WTC11 (cell line): Measurements from ENCODE around the gene LDLRAD3. TPM values are rescaled to one million over a fixed set of nuclear protein-coding genes. Genes with fewer than 3 reads are reported as not detected.
A peak's percentile ranks its signal among the peaks of the same experiment; 100 is the strongest.

ENCODE experiments used
- ATAC-seq: fragments of 200-7000 bp; cut with Tn5 transposase; 2 replicates; pipeline ENCODE4 v1.10.0; 2021; ENCODE audit warnings: mild to moderate bottlenecking, moderate library complexity
- CTCF ChIA-PET: fragments of 300-600 bp; sonication (Branson Sonifier 250); formaldehyde crosslinking; loops from one replicate; lab custom pipeline; 2021; ENCODE audit warnings: antibody characterized with exemption; lab: Charles Lee
- POLR2A ChIA-PET: fragments of 350-600 bp; sonication (Branson Sonifier 250); formaldehyde crosslinking; loops from one replicate; lab custom pipeline; 2021; ENCODE audit warnings: antibody characterized with exemption; lab: Charles Lee
- DNase-seq: peaks from one replicate; pipeline ENCODE4 v3.0.0; 2021; ENCODE audit warnings: low spot score
- H3K27ac Mint-ChIP-seq: 2 replicates; pipeline ENCODE4 v1.8.0; 2021; ENCODE audit warnings: mixed read lengths
- H3K27me3 Mint-ChIP-seq: 2 replicates; pipeline ENCODE4 v1.8.0; 2021; ENCODE audit warnings: low read depth, mild to moderate bottlenecking, moderate library complexity, mixed read lengths
- H3K36me3 Mint-ChIP-seq: 2 replicates; pipeline ENCODE4 v1.8.0; 2021; ENCODE audit warnings: mixed read lengths
- H3K4me1 Mint-ChIP-seq: 2 replicates; pipeline ENCODE4 v1.8.0; 2022; ENCODE audit warnings: mixed read lengths
- H3K4me3 Mint-ChIP-seq: 2 replicates; pipeline ENCODE4 v1.8.0; 2021; ENCODE audit warnings: mild to moderate bottlenecking, moderate library complexity, mixed read lengths
- H3K9me3 Mint-ChIP-seq: 2 replicates; pipeline ENCODE4 v1.8.0; 2021; ENCODE audit warnings: mixed read lengths
- ESRRA ChIP-seq: sonication (generic); formaldehyde crosslinking; IDR thresholded peaks from 2 replicates; pipeline ENCODE4 v1.8.1; 2022; ENCODE audit warnings: mild to moderate bottlenecking, missing genetic modification reagents, borderline replicate concordance
- FOXK1 ChIP-seq: sonication (generic); formaldehyde crosslinking; IDR thresholded peaks from 2 replicates; pipeline ENCODE4 v1.8.0; 2022; ENCODE audit warnings: mild to moderate bottlenecking, moderate library complexity, missing genetic modification reagents
- HMGA2 ChIP-seq: fragments of 250-450 bp; sonication (Bioruptor Pico); IDR thresholded peaks from 2 replicates; pipeline ENCODE4 v1.4.0; 2021; ENCODE audit warnings: mild to moderate bottlenecking, moderate library complexity
- JUN ChIP-seq: sonication (generic); formaldehyde crosslinking; IDR thresholded peaks from 2 replicates; pipeline ENCODE4 v1.8.0; 2023; ENCODE audit warnings: mild to moderate bottlenecking, missing genetic modification reagents
- NFATC4 ChIP-seq: fragments of 250-450 bp; sonication (Bioruptor Pico); IDR thresholded peaks from 2 replicates; pipeline ENCODE4 v1.9.0; 2021; ENCODE audit warnings: mild to moderate bottlenecking
- NFE2L1 ChIP-seq: sonication (generic); formaldehyde crosslinking; IDR thresholded peaks from 2 replicates; pipeline ENCODE4 v1.8.1; 2023; ENCODE audit warnings: missing genetic modification reagents
- NFYB ChIP-seq: sonication (generic); formaldehyde crosslinking; conservative IDR thresholded peaks from 2 replicates; pipeline ENCODE4 v1.8.0; 2022; ENCODE audit warnings: low read depth, missing genetic modification reagents
- RELA ChIP-seq: sonication (generic); formaldehyde crosslinking; IDR thresholded peaks from 2 replicates; pipeline ENCODE4 v1.8.1; 2022; ENCODE audit warnings: missing genetic modification reagents, mild to moderate bottlenecking, borderline replicate concordance
- SOX15 ChIP-seq: fragments of 250-450 bp; sonication (Bioruptor Pico); IDR thresholded peaks from 2 replicates; pipeline ENCODE4 v1.9.0; 2021; ENCODE audit warnings: mild to moderate bottlenecking
- TEAD4 ChIP-seq: sonication (generic); formaldehyde crosslinking; IDR thresholded peaks from 2 replicates; pipeline ENCODE4 v1.8.0; 2022; ENCODE audit warnings: mild to moderate bottlenecking, missing genetic modification reagents
- ZNF121 ChIP-seq: sonication (generic); formaldehyde crosslinking; IDR thresholded peaks from 2 replicates; pipeline ENCODE4 v1.8.0; 2023; ENCODE audit warnings: missing genetic modification reagents
- ZNF396 ChIP-seq: fragments of 250-450 bp; sonication (Bioruptor Pico); IDR thresholded peaks from 2 replicates; pipeline ENCODE4 v1.8.0; 2021; ENCODE audit warnings: mild to moderate bottlenecking, moderate library complexity, borderline replicate concordance
- total RNA-seq: library from RNA; stranded (reverse); gene quantifications from 3 replicates; pipeline ENCODE4 v1.2.3, GENCODE V29; 2021
- TF ChIP-seq, protein P1 (sequence below): sonication (generic); formaldehyde crosslinking; conservative IDR thresholded peaks from 2 replicates; pipeline ENCODE4 v1.8.1; 2022; ENCODE audit warnings: mild to moderate bottlenecking, missing genetic modification reagents
- TF ChIP-seq, protein P2 (sequence below): sonication (generic); formaldehyde crosslinking; IDR thresholded peaks from 2 replicates; pipeline ENCODE4 v1.8.0; 2022; ENCODE audit warnings: mild to moderate bottlenecking, missing genetic modification reagents
- TF ChIP-seq, protein P3 (sequence below): fragments of 250-450 bp; sonication (Bioruptor Pico); IDR thresholded peaks from 2 replicates; pipeline ENCODE4 v2.1.2; 2022; ENCODE audit warnings: mild to moderate bottlenecking, moderate library complexity
- TF ChIP-seq, protein P4 (sequence below): sonication (generic); formaldehyde crosslinking; IDR thresholded peaks from 2 replicates; pipeline ENCODE4 v1.8.1; 2022; ENCODE audit warnings: missing genetic modification reagents, borderline replicate concordance
- TF ChIP-seq, protein P5 (sequence below): sonication (generic); formaldehyde crosslinking; IDR thresholded peaks from 2 replicates; pipeline ENCODE4 v1.8.1; 2023; ENCODE audit warnings: mild to moderate bottlenecking, missing genetic modification reagents, moderate library complexity
- TF ChIP-seq, protein P6 (sequence below): sonication (generic); formaldehyde crosslinking; IDR thresholded peaks from 2 replicates; pipeline ENCODE4 v1.8.1; 2023; ENCODE audit warnings: mild to moderate bottlenecking, missing genetic modification reagents, borderline replicate concordance

The LDLRAD3 gene
- total RNA-seq, 1 experiment from 2014 or later, result 14.5 TPM

DNA sequence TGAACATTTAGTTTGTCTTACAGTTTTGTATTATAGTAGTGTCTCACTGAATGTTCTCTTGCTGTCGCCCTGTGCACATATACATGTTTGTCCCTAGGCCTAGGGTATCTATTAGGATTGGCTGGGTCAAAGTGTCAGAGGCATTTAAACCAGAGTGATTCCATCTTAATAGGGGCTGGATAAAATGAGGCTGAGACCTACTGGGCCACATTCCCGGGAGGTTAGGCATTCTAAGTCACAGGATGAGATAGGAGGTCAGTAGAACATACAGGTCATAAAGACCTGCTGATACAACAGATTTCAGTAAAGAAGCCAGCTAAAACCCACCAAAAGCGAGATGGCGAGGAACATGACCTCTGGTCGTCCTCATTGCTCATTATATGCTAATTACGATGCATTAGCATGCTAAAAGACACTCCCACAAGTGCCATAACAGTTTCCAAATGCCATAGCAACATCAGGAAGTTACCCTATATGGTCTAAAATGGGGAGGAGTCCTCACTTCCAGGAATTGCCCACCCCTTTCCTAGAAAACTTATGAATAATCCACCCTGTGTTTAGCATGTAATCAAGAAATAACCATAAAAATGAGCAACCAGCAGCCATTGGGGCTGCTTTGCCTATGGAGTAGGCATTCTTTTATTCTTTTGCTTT is 82.6 kb downstream of the LDLRAD3 start (continued):
- TF ChIP-seq, protein P1, sequence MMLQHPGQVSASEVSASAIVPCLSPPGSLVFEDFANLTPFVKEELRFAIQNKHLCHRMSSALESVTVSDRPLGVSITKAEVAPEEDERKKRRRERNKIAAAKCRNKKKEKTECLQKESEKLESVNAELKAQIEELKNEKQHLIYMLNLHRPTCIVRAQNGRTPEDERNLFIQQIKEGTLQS (CRISPR knock-in tag), result no peak
- TF ChIP-seq FOXK1 (CRISPR knock-in tag), result no peak
- TF ChIP-seq ZNF396 (CRISPR knock-in tag), result no peak

DNA sequence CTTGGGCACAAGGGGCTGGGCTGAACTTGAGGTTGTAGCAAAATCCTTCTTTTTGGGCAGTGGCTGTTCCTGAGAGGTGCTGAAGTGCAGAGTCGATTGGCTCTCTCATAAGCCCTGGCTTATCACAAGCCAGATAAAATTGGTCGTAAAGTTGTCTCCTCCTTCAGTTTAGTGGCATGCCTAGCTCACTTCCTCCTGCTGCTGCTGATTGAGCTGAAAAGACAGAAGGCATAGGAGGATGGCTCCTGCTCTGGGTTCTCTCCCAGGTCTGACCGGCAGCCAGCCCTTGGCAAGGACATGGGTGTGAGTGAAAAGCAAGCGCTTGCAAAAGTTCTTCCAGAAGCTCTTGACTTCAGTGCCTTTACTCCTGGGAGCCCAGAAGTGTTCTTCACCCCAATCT is 83.9 kb downstream of the LDLRAD3 start:
- Mint-ChIP-seq H3K9me3 (peaks cover 8% of the 10 kb centered on the region), H3K4me3 (no peak overlapping the region), H3K4me1 (peaks cover 49% of the 10 kb centered on the region), H3K36me3 (peaks cover 10% of the 10 kb centered on the region), H3K27ac (no peak overlapping the region), H3K27me3 (no peaks in the 10 kb centered on the region)
- ChIA-PET POLR2A (no interaction called here), CTCF (interaction anchor here (1.6 kb wide), 1 partner anchor 206 kb away, joined by 6 read pairs; no protein-coding TSS in a partner anchor)
- TF ChIP-seq NFYB (CRISPR knock-in tag), result no peak
- no peak for ATAC-seq
- no peak for DNase-seq

DNA sequence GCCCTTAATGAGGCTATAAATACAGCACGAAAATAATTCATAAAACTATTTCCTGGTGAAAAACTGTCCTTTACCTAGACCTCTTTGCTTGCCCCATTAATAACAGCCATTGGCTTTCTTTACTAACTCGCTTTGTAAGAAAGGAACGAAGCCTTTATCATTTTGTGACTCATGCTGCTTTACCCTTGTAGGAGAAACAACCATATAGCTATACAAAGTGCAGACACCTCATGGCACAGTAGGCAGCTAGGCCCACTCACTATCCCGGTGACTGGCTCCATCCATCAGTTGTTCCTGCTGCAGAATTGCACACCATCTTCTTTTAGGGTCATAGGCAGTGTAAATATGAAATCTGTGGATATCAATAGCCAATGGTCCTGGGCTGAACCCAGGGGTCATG is 85.8 kb downstream of the LDLRAD3 start:
- H3K27ac Mint-ChIP-seq, result no peak overlapping the region
- ChIA-PET CTCF (interaction anchor here (3.2 kb wide), 1 partner anchor 208 kb away, joined by 18 read pairs; no protein-coding TSS in a partner anchor), POLR2A (no interaction called here)
- no peak overlapping the region for H3K4me3 Mint-ChIP-seq
- TF ChIP-seq, protein P2, sequence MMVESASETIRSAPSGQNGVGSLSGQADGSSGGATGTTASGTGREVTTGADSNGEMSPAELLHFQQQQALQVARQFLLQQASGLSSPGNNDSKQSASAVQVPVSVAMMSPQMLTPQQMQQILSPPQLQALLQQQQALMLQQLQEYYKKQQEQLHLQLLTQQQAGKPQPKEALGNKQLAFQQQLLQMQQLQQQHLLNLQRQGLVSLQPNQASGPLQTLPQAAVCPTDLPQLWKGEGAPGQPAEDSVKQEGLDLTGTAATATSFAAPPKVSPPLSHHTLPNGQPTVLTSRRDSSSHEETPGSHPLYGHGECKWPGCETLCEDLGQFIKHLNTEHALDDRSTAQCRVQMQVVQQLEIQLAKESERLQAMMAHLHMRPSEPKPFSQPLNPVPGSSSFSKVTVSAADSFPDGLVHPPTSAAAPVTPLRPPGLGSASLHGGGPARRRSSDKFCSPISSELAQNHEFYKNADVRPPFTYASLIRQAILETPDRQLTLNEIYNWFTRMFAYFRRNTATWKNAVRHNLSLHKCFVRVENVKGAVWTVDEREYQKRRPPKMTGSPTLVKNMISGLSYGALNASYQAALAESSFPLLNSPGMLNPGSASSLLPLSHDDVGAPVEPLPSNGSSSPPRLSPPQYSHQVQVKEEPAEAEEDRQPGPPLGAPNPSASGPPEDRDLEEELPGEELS, result no peak
- TF ChIP-seq HMGA2 (CRISPR knock-in tag), result no peak
- TF ChIP-seq, protein P3, sequence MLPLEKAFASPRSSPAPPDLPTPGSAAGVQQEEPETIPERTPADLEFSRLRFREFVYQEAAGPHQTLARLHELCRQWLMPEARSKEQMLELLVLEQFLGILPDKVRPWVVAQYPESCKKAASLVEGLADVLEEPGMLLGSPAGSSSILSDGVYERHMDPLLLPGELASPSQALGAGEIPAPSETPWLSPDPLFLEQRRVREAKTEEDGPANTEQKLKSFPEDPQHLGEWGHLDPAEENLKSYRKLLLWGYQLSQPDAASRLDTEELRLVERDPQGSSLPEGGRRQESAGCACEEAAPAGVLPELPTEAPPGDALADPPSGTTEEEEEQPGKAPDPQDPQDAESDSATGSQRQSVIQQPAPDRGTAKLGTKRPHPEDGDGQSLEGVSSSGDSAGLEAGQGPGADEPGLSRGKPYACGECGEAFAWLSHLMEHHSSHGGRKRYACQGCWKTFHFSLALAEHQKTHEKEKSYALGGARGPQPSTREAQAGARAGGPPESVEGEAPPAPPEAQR (CRISPR knock-in tag), result no peak
- TF ChIP-seq, protein P4, sequence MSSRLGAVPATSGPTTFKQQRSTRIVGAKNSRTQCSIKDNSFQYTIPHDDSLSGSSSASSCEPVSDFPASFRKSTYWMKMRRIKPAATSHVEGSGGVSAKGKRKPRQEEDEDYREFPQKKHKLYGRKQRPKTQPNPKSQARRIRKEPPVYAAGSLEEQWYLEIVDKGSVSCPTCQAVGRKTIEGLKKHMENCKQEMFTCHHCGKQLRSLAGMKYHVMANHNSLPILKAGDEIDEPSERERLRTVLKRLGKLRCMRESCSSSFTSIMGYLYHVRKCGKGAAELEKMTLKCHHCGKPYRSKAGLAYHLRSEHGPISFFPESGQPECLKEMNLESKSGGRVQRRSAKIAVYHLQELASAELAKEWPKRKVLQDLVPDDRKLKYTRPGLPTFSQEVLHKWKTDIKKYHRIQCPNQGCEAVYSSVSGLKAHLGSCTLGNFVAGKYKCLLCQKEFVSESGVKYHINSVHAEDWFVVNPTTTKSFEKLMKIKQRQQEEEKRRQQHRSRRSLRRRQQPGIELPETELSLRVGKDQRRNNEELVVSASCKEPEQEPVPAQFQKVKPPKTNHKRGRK, result no peak
- TF ChIP-seq ESRRA (CRISPR knock-in tag), result no peak
- no peak for TF ChIP-seq NFATC4 (CRISPR knock-in tag)
- no peak for TF ChIP-seq NFE2L1 (CRISPR knock-in tag)
- TF ChIP-seq TEAD4, result no peak
- peaks cover 48% of the 10 kb centered on the region for H3K4me1 Mint-ChIP-seq
- DNase-seq, result no peak
- no peak for ATAC-seq
- peaks cover 8% of the 10 kb centered on the region for H3K9me3 Mint-ChIP-seq
- peaks cover 10% of the 10 kb centered on the region for H3K36me3 Mint-ChIP-seq
- H3K27me3 Mint-ChIP-seq, result no peaks in the 10 kb centered on the region

DNA sequence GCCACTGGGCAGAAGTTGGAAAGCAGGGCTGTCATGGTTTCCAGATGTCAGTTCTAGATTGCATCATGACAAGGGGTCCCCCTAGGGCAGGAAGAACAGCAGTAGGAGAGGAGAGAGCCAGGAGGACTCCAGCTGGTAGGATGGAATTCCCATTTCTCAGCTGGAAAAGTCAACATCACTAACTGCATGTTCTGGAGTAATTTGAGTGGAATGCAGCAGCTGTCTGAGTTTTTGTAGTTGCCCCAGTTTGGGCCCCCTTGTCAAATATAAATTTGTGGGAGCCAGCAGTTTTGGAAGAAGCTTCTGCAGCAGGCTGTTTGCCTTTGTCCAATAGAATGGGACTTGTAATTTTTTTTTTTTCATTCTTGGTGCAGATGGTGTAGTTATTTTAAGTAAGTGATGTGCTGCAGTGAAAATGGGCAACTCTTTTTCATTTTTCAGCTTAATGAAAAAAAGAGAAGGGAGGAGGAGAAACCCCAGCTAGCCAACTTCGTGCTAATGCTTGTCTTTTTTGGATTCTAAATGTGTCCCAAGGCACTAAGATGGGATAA is 86.9 kb downstream of the LDLRAD3 start:
- H3K36me3 Mint-ChIP-seq, result peaks cover 10% of the 10 kb centered on the region
- H3K9me3 Mint-ChIP-seq, result peaks cover 8% of the 10 kb centered on the region
- CTCF ChIA-PET, result interaction anchor here (1.3 to 3.2 kb wide), 2 partner anchors 26 to 209 kb away, joined by 3 to 18 read pairs; no protein-coding TSS in a partner anchor
- peak overlapping the region; percentile 77; the same call in 1 of the 2 replicates for H3K27ac Mint-ChIP-seq
- no peak for ATAC-seq
- H3K4me1 Mint-ChIP-seq, result peaks cover 43% of the 10 kb centered on the region
- H3K4me3 Mint-ChIP-seq, result no peak overlapping the region
- no peak for DNase-seq
- no peaks in the 10 kb centered on the region for H3K27me3 Mint-ChIP-seq
- POLR2A ChIA-PET, result no interaction called here
- no peak for TF ChIP-seq SOX15 (CRISPR knock-in tag)
- no peak for TF ChIP-seq RELA
- no peak for TF ChIP-seq JUN (CRISPR knock-in tag)
- no peak for TF ChIP-seq ESRRA (CRISPR knock-in tag)
- TF ChIP-seq HMGA2 (CRISPR knock-in tag), result no peak
- TF ChIP-seq, protein P5, sequence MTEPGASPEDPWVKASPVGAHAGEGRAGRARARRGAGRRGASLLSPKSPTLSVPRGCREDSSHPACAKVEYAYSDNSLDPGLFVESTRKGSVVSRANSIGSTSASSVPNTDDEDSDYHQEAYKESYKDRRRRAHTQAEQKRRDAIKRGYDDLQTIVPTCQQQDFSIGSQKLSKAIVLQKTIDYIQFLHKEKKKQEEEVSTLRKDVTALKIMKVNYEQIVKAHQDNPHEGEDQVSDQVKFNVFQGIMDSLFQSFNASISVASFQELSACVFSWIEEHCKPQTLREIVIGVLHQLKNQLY (CRISPR knock-in tag), result no peak
- TF ChIP-seq, protein P6, sequence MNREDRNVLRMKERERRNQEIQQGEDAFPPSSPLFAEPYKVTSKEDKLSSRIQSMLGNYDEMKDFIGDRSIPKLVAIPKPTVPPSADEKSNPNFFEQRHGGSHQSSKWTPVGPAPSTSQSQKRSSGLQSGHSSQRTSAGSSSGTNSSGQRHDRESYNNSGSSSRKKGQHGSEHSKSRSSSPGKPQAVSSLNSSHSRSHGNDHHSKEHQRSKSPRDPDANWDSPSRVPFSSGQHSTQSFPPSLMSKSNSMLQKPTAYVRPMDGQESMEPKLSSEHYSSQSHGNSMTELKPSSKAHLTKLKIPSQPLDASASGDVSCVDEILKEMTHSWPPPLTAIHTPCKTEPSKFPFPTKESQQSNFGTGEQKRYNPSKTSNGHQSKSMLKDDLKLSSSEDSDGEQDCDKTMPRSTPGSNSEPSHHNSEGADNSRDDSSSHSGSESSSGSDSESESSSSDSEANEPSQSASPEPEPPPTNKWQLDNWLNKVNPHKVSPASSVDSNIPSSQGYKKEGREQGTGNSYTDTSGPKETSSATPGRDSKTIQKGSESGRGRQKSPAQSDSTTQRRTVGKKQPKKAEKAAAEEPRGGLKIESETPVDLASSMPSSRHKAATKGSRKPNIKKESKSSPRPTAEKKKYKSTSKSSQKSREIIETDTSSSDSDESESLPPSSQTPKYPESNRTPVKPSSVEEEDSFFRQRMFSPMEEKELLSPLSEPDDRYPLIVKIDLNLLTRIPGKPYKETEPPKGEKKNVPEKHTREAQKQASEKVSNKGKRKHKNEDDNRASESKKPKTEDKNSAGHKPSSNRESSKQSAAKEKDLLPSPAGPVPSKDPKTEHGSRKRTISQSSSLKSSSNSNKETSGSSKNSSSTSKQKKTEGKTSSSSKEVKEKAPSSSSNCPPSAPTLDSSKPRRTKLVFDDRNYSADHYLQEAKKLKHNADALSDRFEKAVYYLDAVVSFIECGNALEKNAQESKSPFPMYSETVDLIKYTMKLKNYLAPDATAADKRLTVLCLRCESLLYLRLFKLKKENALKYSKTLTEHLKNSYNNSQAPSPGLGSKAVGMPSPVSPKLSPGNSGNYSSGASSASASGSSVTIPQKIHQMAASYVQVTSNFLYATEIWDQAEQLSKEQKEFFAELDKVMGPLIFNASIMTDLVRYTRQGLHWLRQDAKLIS (CRISPR knock-in tag), result no peak
- TF ChIP-seq, protein P3 (CRISPR knock-in tag), result no peak
- TF ChIP-seq ZNF121 (CRISPR knock-in tag), result no peak
